ENCODE measurements around the gene ZBTB12. TPM values are rescaled to one million over a fixed set of nuclear protein-coding genes. Genes with fewer than 3 reads are reported as not detected.
"Not testable (repeated sequence)": the region's sequence is repeated elsewhere in the genome, so short reads cannot be mapped to it uniquely, and the experiment has no call there.

The ZBTB12 gene
- total RNA-seq, 2 donors from 2014 or later, result 3.8 to 4.1 TPM

DNA sequence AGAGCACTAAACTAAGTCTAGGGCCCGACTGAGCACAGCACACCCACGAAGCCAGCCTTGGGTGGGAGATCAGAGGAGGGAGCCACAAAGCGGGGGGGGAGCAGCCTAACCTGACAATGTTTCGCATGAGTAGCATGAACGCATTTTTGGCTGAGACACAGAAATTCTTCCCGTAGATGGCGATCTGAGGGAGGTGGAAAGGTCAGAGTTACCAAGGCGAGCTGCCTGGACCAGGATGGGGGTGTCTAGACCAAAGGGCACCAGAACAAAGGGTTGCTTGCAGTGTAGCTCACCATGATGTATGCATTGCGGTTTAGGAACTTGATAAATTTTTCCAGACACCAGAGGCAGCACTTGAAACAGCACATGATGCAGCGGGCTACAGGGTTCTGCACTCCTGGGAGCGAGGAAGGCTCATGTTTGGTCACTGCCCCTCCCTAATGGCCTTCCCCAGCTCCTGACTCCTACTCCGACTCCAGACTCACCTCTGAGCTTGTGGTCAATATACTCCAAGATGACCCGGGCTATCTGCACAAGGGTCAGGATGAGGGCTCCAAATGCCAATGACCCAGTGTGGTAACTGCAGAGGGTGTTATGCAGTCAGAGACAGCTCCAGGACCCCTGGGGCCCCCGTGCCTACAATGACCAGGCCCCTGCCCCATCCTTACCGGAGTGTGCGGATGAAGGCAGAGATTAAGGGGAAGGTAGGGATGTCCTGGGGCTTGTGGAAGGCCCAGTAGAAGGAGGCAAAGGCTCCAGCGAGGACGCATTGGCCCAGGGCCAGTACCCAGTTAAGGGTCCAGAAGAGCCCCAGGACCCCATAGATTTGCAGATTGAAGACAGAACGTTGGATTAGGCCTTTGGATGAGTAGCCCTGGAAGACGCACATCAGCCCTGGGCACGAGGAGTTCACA lies 36.4 kb downstream of the ZBTB12 start:
- DNase-seq (ENCODE audit: low spot score), result no peak
- H3K4me3 ChIP-seq, result no peak overlapping the region
- peaks cover 13% of the 10 kb centered on the region for H3K4me1 ChIP-seq (replicated peaks)
- peak overlapping the region; percentile 91 to 97 for H3K27ac ChIP-seq
- TF ChIP-seq POLR2A (IDR thresholded peaks at IDR 0.05), result no peak
- TF ChIP-seq, protein P1, sequence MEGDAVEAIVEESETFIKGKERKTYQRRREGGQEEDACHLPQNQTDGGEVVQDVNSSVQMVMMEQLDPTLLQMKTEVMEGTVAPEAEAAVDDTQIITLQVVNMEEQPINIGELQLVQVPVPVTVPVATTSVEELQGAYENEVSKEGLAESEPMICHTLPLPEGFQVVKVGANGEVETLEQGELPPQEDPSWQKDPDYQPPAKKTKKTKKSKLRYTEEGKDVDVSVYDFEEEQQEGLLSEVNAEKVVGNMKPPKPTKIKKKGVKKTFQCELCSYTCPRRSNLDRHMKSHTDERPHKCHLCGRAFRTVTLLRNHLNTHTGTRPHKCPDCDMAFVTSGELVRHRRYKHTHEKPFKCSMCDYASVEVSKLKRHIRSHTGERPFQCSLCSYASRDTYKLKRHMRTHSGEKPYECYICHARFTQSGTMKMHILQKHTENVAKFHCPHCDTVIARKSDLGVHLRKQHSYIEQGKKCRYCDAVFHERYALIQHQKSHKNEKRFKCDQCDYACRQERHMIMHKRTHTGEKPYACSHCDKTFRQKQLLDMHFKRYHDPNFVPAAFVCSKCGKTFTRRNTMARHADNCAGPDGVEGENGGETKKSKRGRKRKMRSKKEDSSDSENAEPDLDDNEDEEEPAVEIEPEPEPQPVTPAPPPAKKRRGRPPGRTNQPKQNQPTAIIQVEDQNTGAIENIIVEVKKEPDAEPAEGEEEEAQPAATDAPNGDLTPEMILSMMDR (IDR thresholded peaks at IDR 0.05), result no peak
- no peak for TF ChIP-seq POLR2AphosphoS5 (IDR thresholded peaks at IDR 0.05)
- 85% methylated on average over 21 of the region's 21 CpGs for WGBS
- H3K9me3 ChIP-seq, result no peaks in the 10 kb centered on the region
- intact Hi-C loops (cut with DNase I), result loop anchor here (2.0 kb wide), 1 partner anchor 31 kb away; the partner anchor contains the start of gene EHMT2
- no peaks in the 10 kb centered on the region for H3K36me3 ChIP-seq
- no peaks in the 10 kb centered on the region for H3K27me3 ChIP-seq (replicated peaks; ENCODE audit: insufficient read depth)

DNA sequence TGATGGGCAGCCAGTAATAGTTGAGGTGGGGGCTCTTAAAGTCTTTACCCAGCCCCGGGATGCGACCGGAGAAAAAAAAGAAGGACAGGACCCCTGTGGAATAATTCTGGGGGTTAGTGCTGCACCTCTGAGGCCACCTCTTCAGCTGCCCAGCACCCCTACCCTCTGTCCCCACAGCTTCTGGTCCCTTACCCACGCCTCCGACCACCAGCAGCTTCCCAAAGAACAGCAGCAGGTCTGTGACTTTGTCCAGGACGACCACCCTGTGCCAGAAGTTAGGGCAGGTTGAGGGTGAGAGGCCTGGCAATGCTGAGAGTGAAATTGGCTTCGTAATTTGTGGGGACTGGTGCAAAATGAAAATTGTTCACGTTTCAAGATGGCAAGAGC lies 37.1 kb downstream of the ZBTB12 start:
- H3K4me1 ChIP-seq (replicated peaks), result peaks cover 10% of the 10 kb centered on the region
- TF ChIP-seq POLR2AphosphoS5 (IDR thresholded peaks at IDR 0.05) (no peak), POLR2A (IDR thresholded peaks at IDR 0.05) (no peak)
- TF ChIP-seq, protein P1 (IDR thresholded peaks at IDR 0.05), result no peak
- intact Hi-C loops (cut with DNase I), result loop anchor here (2.0 kb wide), 1 partner anchor 32 kb away; the partner anchor contains the start of gene EHMT2

DNA sequence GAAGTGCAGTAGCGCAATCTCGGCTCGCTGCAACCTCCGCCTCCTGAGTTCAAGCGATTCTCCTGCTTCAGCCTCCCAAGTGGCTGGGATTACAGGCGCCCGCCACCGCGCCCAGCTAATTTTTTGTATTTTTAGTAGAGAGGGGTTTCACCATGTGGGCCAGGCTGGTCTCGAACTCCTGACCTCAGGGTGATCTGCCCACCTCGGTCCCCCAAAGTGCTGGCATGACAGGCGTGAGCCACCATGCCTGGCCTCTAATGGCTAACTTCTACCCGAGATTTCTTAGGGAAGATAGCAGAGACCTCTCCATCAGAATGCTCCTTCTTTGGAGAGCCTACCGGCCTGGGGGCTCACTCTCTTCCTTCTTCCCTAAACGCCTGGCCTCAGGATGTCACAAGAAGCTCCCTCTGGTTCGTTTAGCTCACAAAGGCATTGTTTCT lies 37.7 kb downstream of the ZBTB12 start:
- TF ChIP-seq, protein P1 (IDR thresholded peaks at IDR 0.05), result peak in 1 of 4 experiments; percentile 5
- DNase-seq (ENCODE audit: low spot score); H3K27me3 ChIP-seq (replicated peaks; ENCODE audit: insufficient read depth); H3K36me3 ChIP-seq; H3K9me3 ChIP-seq: not testable (repeated sequence)
- intact Hi-C loops (cut with DNase I), result loop anchor here (2.0 kb wide), 1 partner anchor 33 kb away; the partner anchor contains the start of gene EHMT2
- Histone ChIP-seq H3K27ac (peak overlapping the region; percentile 91 to 97), H3K4me3 (peak overlapping the region; percentile 26 to 28), H3K4me1 (replicated peaks) (peaks cover 10% of the 10 kb centered on the region)
- whole genome bisulfite sequencing, result 18% methylated on average over 16 of the region's 16 CpGs

More for the DNA sequence above, 37.1 kb downstream of the ZBTB12 start:
- Histone ChIP-seq H3K36me3 (no peaks in the 10 kb centered on the region), H3K9me3 (no peaks in the 10 kb centered on the region), H3K27me3 (replicated peaks; ENCODE audit: insufficient read depth) (no peaks in the 10 kb centered on the region), H3K27ac (peak overlapping the region; percentile 91 to 97), H3K4me3 (no peak overlapping the region)
- DNase-seq (ENCODE audit: low spot score), result no peak
- WGBS, result 85% methylated on average over 8 of the region's 8 CpGs

DNA sequence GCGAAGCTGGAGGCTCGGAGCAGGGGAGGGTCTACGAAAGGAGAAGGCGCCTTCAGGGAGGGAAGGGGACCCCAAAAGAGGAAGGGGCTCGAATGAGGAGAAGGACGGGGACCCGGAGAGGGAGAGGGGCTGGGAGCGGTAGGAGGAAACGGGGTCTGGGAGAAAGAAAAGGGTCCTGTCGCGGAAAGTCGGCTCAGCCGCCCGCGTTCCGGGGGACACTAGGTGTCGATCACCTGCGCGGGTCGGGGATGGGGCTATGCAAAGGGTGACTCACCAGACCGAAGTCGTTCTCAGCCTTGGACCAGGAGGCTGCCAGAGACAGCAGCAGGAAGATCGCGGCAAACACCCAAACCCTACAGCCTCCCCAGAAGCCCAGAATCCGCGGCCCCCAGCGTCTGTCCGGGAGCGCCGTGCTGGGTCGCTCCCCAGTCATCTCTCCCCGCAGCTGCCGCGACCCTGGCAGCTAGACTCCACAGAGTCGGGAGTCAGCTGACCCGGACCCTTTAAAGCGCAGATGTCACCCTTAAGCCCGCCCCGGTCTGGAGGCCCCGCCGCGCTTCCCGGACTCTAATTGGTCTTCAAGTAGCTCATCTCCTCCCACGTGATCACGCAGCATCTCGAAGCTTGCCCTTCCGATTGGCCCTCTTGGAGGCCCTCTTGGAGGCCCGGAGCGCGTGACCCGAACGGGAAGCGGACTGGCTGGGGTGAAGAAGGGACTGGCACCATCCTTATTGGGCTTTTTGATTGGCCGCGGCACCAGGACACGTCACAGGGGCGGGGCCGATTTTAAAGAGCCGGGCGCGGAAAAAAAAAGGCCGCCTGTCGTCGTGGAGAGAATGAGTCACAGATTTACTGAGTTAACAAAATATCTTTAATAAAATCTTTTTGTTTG lies 39.3 kb downstream of the ZBTB12 start, which contains the start of gene NEU1:
NEU1 (minus strand) TSS at position 478 of the 892 bp plus-strand sequence; CDS start at position 433, 45 bp downstream.
- peak; percentile 100 for DNase-seq (ENCODE audit: low spot score)

More for the DNA sequence above, 39.3 kb downstream of the ZBTB12 start, which contains the start of gene NEU1:
- H3K9me3 ChIP-seq, result no peaks in the 10 kb centered on the region
- H3K4me3 ChIP-seq, result peak within 1 kb of the TSS; percentile 69 to 84
- intact Hi-C loops (cut with DNase I), result no loop called here
- TF ChIP-seq, protein P1 (IDR thresholded peaks at IDR 0.05), result peak in 2 of 4 experiments; percentile 3 to 15
- TF ChIP-seq POLR2A (IDR thresholded peaks at IDR 0.05) (peak; percentile 99), POLR2AphosphoS5 (IDR thresholded peaks at IDR 0.05) (peak; percentile 100)
- no peaks in the 10 kb centered on the region for H3K36me3 ChIP-seq
- H3K27ac ChIP-seq, result peak within 1 kb of the TSS; percentile 92 to 97
- peaks cover 7% of the 10 kb centered on the region for H3K4me1 ChIP-seq (replicated peaks)
- no peaks in the 10 kb centered on the region for H3K27me3 ChIP-seq (replicated peaks; ENCODE audit: insufficient read depth)
- under 1% methylated on average over 63 of the region's 64 CpGs for WGBS

All from prostate gland (tissue), 2 donors.